CD4-positive, CD25-positive, alpha-beta regulatory T cell (primary cell): Measurements from ENCODE around the gene XYLT1. TPM values are rescaled to one million over a fixed set of nuclear protein-coding genes. Genes with fewer than 3 reads are reported as not detected.
"Not testable (repeated sequence)": the region's sequence is repeated elsewhere in the genome, so short reads cannot be mapped to it uniquely, and the experiment has no call there.

Experiments used
- ATAC-seq, 2 donors: fragments of 150-1000 bp; cut with Tn5 transposase; one replicate each; pipeline ENCODE4 v1.10.0; 2021; ENCODE audit warnings: low read depth in 2 of 2, moderate number of reproducible peaks in 2 of 2, moderate library complexity in 1 of 2
- DNase-seq, 3 donors: peaks; one replicate each; pipeline versions ENCODE4 v3.0.0 to v3.0.0-alpha.2; 2012 to 2022; ENCODE audit warnings: mixed read lengths in 1 of 3
- H3K27ac ChIP-seq: one replicate; pipeline ENCODE4 v1.7.0; 2013; ENCODE audit warnings: mild to moderate bottlenecking, low read length; ENCODE audit not compliant: insufficient read depth, poor library complexity, severe bottlenecking
- H3K27me3 ChIP-seq: one replicate; pipeline ENCODE4 v1.7.0; 2013; ENCODE audit warnings: low read length; ENCODE audit not compliant: control insufficient read depth, insufficient read depth
- H3K36me3 ChIP-seq: one replicate; pipeline ENCODE4 v1.7.0; 2013; ENCODE audit warnings: mild to moderate bottlenecking, low read length, moderate library complexity; ENCODE audit not compliant: control insufficient read depth, insufficient read depth
- H3K4me1 ChIP-seq: 2 replicates; pipeline ENCODE4 v1.7.0; 2013; ENCODE audit warnings: mild to moderate bottlenecking, low read length; ENCODE audit not compliant: insufficient read depth, control insufficient read depth, poor library complexity, severe bottlenecking
- H3K4me3 ChIP-seq: one replicate; pipeline ENCODE4 v1.7.0; 2013; ENCODE audit warnings: low read depth, mild to moderate bottlenecking, low read length, moderate library complexity
- H3K9me3 ChIP-seq, 2 experiments: 1 replicate in 1 of 2; 2 replicates in 1 of 2; pipeline ENCODE4 v1.7.0; 2013; ENCODE audit warnings: low read length in 2 of 2, mild to moderate bottlenecking in 1 of 2, moderate library complexity in 1 of 2; ENCODE audit not compliant: control insufficient read depth in 2 of 2
- H3K27ac Mint-ChIP-seq, 3 donors: one replicate each; pipeline ENCODE4 v1.8.0; 2020 to 2022; ENCODE audit warnings: mild to moderate bottlenecking in 3 of 3, mixed read lengths in 3 of 3, moderate library complexity in 2 of 3
- H3K27me3 Mint-ChIP-seq: one replicate; pipeline ENCODE4 v1.8.0; 2022; ENCODE audit warnings: mild to moderate bottlenecking, mixed read lengths
- H3K36me3 Mint-ChIP-seq: one replicate; pipeline ENCODE4 v1.8.0; 2020; ENCODE audit warnings: mixed read lengths
- H3K4me1 Mint-ChIP-seq, 4 donors: one replicate each; pipeline ENCODE4 v1.8.0; 2020 to 2022; ENCODE audit warnings: mixed read lengths in 4 of 4, mild to moderate bottlenecking in 1 of 4
- H3K4me3 Mint-ChIP-seq, 4 donors: one replicate each; pipeline ENCODE4 v1.8.0; 2020 to 2022; ENCODE audit warnings: mild to moderate bottlenecking in 4 of 4, mixed read lengths in 4 of 4, moderate library complexity in 3 of 4
- H3K9me3 Mint-ChIP-seq, 7 donors: one replicate each; pipeline ENCODE4 v1.8.0; 2020 to 2022; ENCODE audit warnings: mixed read lengths in 7 of 7, mild to moderate bottlenecking in 3 of 7, moderate library complexity in 2 of 7
- polyA plus RNA-seq, 4 donors: library from polyadenylated mRNA; unstranded; fragments of 300-500 nt; fragmentation: Illumina TruSeq; gene quantifications; one replicate each; pipeline ENCODE4 v1.2.3, GENCODE V29; 2021
- total RNA-seq: library from RNA; stranded (reverse); gene quantifications from one replicate; pipeline ENCODE4 v1.2.3, GENCODE V29; 2022

The XYLT1 gene
- total and polyA plus RNA-seq, 5 donors from 2014 or later = 0.68 to 26.3 (median 3.1) TPM

DNA sequence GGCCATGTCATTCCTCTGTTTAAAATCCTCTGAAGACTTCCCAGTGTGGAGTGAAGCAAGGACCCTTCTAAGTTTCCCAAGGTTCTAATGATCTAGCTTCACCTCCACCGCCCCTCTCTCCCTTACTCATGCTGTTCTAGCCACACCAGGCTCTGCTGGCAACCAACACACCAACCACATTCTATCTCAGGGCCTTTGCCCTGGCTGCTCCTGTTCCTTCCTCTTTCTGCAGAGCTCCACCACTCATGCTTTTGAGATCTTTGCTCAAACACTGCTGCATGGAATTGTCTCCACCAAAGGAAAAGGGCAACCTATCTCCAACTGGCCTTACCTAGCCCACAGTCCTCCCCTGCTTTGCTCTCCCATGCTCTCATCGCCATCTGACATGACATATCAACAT is 128.7 kb downstream of the XYLT1 start:
- DNase-seq (no peak), ATAC-seq (no peak)
- Mint-ChIP-seq H3K36me3 (peaks cover 3% of the 10 kb centered on the region), H3K9me3 (no peaks in the 10 kb centered on the region), H3K4me3 (peak overlapping the region in 3 of 4 donors; percentile 46 to 74 (median 64)), H3K27ac (peak overlapping the region; percentile 72 to 87 (median 75)), H3K27me3 (no peaks in the 10 kb centered on the region), H3K4me1 (peaks cover 35 to 73% (median 41%) of the 10 kb centered on the region in 4 donors)
- Histone ChIP-seq H3K4me1 (peaks cover 47% of the 10 kb centered on the region), H3K27me3 (no peaks in the 10 kb centered on the region), H3K36me3 (no peaks in the 10 kb centered on the region), H3K9me3 (no peaks in the 10 kb centered on the region), H3K27ac (no peak overlapping the region), H3K4me3 (peak overlapping the region; percentile 6)

- Histone ChIP-seq H3K9me3 (no peaks in the 10 kb centered on the region), H3K36me3 (peaks cover 2% of the 10 kb centered on the region), H3K27ac (no peak overlapping the region), H3K4me3 (peak overlapping the region; percentile 46), H3K27me3 (no peaks in the 10 kb centered on the region), H3K4me1 (peaks cover 38% of the 10 kb centered on the region)
- Mint-ChIP-seq H3K27ac (peak overlapping the region; percentile 53 to 87 (median 59)), H3K4me1 (peaks cover 28 to 65% (median 35%) of the 10 kb centered on the region in 4 donors), H3K4me3 (peak overlapping the region; percentile 19 to 74 (median 36)), H3K9me3 (no peaks in the 10 kb centered on the region), H3K36me3 (peaks cover 3% of the 10 kb centered on the region), H3K27me3 (no peaks in the 10 kb centered on the region)
- ATAC-seq (no peak), DNase-seq (peak in 1 of 3 donors; percentile 61)
Observed at GRCh38 chr16:17340804-17341203, 130.0 kb downstream of the XYLT1 start.

GRCh38 chr16:17339764-17340541 is 130.8 kb downstream of the XYLT1 start:
- no peaks in the 10 kb centered on the region for H3K9me3 ChIP-seq
- H3K36me3 Mint-ChIP-seq = peaks cover 3% of the 10 kb centered on the region
- no peaks in the 10 kb centered on the region for H3K27me3 ChIP-seq
- peaks cover 2% of the 10 kb centered on the region for H3K36me3 ChIP-seq
- peaks cover 32% of the 10 kb centered on the region for H3K4me1 ChIP-seq
- no peak overlapping the region for H3K4me3 ChIP-seq
- no peaks in the 10 kb centered on the region for H3K9me3 Mint-ChIP-seq
- H3K27ac ChIP-seq = no peak overlapping the region
- DNase-seq (no peak), ATAC-seq (no peak)
- peaks cover 28 to 62% (median 34%) of the 10 kb centered on the region in 4 donors for H3K4me1 Mint-ChIP-seq
- no peaks in the 10 kb centered on the region for H3K27me3 Mint-ChIP-seq
- H3K27ac Mint-ChIP-seq = peak overlapping the region; percentile 59 to 87 (median 71)
- peak overlapping the region in 3 of 4 donors; percentile 19 to 74 (median 53) for H3K4me3 Mint-ChIP-seq

DNA sequence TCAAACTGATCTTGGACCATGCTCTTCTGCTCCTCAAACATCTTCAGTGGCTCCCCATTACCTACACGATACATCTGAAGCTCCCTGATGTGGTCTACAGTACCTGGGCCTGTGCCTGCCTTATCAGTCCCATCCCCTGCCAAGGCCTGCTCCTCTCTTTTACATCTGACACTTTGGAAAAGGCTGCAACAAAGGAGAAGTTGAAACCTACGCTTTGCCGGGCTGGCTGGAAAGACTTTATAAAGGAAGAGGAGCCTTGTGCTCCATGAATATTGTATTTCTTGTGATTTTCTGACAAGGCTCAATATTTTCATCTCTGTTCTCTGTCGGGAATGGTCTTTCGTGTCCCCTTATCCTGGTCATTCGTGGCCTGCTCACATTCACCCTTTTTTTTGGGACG is 132.5 kb downstream of the XYLT1 start:
- Histone ChIP-seq H3K36me3 (peaks cover 2% of the 10 kb centered on the region), H3K4me1 (peaks cover 25% of the 10 kb centered on the region), H3K27ac (no peak overlapping the region), H3K4me3 (no peak overlapping the region), H3K9me3 (no peaks in the 10 kb centered on the region), H3K27me3 (no peaks in the 10 kb centered on the region)
- H3K9me3 Mint-ChIP-seq = no peaks in the 10 kb centered on the region
- H3K36me3 Mint-ChIP-seq = peaks cover 3% of the 10 kb centered on the region
- H3K27ac Mint-ChIP-seq = peak overlapping the region; percentile 43 to 85 (median 59)
- no peak for DNase-seq
- H3K4me3 Mint-ChIP-seq = peak overlapping the region in 1 of 4 donors; percentile 10
- no peak for ATAC-seq
- H3K4me1 Mint-ChIP-seq = peaks cover 21 to 48% (median 28%) of the 10 kb centered on the region in 4 donors
- no peaks in the 10 kb centered on the region for H3K27me3 Mint-ChIP-seq

- H3K27ac Mint-ChIP-seq = peak overlapping the region in 2 of 3 donors; percentile 9 to 76
- no peak overlapping the region for H3K4me3 Mint-ChIP-seq
- ATAC-seq = no peak
- peaks cover 7% of the 10 kb centered on the region for H3K36me3 Mint-ChIP-seq
- peaks cover 2% of the 10 kb centered on the region for H3K36me3 ChIP-seq
- no peak overlapping the region for H3K4me3 ChIP-seq
- no peak overlapping the region for H3K27ac ChIP-seq
- peaks cover 0 to 2% (median 0%) of the 10 kb centered on the region in 7 donors for H3K9me3 Mint-ChIP-seq
- DNase-seq = no peak
- H3K4me1 Mint-ChIP-seq = peaks cover 10 to 31% (median 17%) of the 10 kb centered on the region in 4 donors
- no peaks in the 10 kb centered on the region for H3K27me3 ChIP-seq
- no peaks in the 10 kb centered on the region for H3K27me3 Mint-ChIP-seq
- peaks cover 12% of the 10 kb centered on the region for H3K4me1 ChIP-seq
- no peaks in the 10 kb centered on the region for H3K9me3 ChIP-seq
Observed at GRCh38 chr16:17336530-17336900, 134.2 kb downstream of the XYLT1 start.

- Mint-ChIP-seq H3K27me3 (no peaks in the 10 kb centered on the region), H3K27ac (peak overlapping the region; percentile 9 to 76 (median 56)), H3K9me3 (peaks cover 0 to 2% (median 0%) of the 10 kb centered on the region in 7 donors), H3K36me3 (peaks cover 7% of the 10 kb centered on the region), H3K4me1 (peaks cover 5 to 26% (median 12%) of the 10 kb centered on the region in 4 donors), H3K4me3 (peak overlapping the region in 1 of 4 donors; percentile 44)
- H3K4me3 ChIP-seq = no peak overlapping the region
- ATAC-seq (no peak), DNase-seq (no peak)
- H3K4me1 ChIP-seq = peaks cover 7% of the 10 kb centered on the region
- peaks cover 2% of the 10 kb centered on the region for H3K36me3 ChIP-seq
- H3K9me3 ChIP-seq = no peaks in the 10 kb centered on the region
- H3K27ac ChIP-seq = no peak overlapping the region
- H3K27me3 ChIP-seq = no peaks in the 10 kb centered on the region
Observed at GRCh38 chr16:17335826-17336529, 134.8 kb downstream of the XYLT1 start.

DNA sequence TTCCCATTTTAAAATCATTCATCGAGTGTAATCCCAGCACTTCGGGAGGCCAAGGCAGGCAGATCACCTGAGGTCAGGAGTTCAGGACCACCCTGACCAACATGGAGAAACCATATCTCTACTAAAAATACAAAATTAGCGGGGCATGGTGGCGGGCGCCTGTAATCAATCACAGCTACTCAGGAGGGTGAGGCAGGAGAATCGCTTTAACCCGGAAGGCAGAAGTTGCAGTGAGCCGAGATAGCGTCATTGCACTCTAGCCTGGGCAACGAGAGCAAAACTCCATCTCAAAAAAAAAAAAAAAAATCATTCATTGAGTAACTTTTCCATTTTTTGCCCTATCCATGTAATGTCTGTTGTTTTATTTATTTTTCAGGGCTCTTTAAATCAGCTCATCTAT is 135.4 kb downstream of the XYLT1 start:
- H3K27me3 Mint-ChIP-seq, H3K4me1 ChIP-seq, H3K4me3 Mint-ChIP-seq, H3K36me3 ChIP-seq, H3K4me3 ChIP-seq, H3K9me3 Mint-ChIP-seq, H3K27me3 ChIP-seq, ATAC-seq, DNase-seq, H3K36me3 Mint-ChIP-seq, H3K27ac ChIP-seq, H3K9me3 ChIP-seq: not testable (repeated sequence)
- peak overlapping the region in 1 of 3 donors; percentile 15 for H3K27ac Mint-ChIP-seq
- H3K4me1 Mint-ChIP-seq = peaks cover 0 to 20% (median 7%) of the 10 kb centered on the region in 4 donors
